Activated CD4-positive, CD25-positive, alpha-beta regulatory T cell treated with anti-CD3 and anti-CD28 coated beads, Interleukin-2, amount 50 U/mL, for 72 hours (primary cell): ENCODE results near the gene CALML3.

ENCODE experiments used
- DNase-seq: peaks from one replicate; pipeline ENCODE4 v3.0.0; 2021

The CALML3 gene

DNA sequence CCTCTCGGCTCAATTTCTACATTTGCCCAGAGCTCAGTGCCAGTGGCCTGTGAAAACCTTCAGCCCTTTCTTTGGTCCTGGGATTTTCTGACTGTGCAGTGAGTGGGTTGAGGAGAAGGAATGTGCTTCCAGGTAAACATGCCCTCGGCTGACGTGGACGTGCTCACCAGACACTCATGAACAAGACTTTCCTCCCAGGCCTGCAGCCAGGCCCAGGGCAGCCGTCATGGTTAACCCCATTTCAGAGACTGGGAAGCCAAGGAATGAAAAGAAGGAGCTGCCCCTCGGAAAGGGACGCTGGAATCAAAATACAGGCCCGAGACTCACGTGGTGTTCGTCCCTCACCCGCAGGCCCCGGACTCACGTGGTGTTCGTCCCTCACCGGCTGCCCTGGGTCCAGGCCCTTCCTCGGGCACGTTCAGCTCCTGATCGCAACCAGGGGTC is 16.6 kb upstream of the CALML3 start:
- DNase-seq: no peak

DNA sequence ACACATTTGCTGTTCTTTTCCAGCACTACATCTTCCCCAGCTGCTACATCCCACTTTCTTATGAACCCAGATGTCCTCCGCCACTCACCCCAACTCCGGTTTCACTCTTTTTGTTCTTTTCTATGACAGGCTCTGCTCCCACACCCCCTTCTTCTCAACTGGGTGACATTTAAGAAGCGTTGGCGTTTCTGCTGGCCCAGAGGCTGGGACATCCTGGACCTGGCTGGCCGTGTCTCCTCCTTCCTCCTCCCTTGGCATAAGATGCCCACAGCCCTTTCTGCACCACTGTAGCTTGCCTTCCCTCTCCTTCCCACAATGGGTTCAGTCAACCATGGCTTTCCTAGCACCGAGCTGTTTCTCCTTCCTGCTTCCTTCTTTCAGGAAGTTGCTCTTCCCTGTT is 16.0 kb upstream of the CALML3 start:
- no peak for DNase-seq

DNA sequence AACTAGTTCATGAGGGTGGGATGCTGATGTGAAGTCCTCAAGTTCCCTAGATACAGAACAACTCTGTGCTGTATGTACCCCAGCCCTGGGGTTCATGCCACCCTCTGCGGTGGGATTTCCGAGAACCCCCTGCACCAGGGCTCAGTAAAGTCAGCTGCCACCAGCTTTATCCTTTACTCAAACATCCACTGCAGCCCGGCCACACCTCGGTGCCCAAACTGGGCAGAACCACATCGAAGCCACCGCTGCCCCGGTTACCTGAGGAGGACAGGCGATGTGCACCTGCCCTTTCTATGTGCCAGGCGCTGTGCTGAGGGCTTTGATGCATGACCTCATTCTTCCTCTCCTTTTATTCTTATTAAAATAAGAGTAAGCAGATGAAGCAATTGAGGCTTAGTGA is 15.5 kb upstream of the CALML3 start:
- DNase-seq: no peak

DNA sequence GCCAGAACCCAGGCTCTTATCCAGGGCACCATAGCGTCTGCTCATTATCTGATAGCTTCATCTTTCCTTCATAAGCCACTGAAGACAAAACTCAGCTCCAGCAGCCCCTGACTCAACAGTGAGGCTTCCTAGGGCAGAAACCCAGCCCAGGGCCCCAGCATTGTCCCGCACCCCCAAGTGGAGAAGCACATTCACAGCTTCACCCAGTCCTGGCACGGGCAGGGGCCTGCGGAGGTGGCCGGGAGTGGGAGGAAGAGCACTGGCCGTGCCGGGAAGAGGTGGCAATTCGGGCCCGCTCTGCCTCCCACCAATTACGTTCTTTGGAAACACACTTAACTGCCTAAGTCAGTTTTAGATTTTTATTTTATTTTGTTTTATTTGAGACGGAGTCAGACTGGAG is 15.1 kb upstream of the CALML3 start:
- DNase-seq: no peak

DNA sequence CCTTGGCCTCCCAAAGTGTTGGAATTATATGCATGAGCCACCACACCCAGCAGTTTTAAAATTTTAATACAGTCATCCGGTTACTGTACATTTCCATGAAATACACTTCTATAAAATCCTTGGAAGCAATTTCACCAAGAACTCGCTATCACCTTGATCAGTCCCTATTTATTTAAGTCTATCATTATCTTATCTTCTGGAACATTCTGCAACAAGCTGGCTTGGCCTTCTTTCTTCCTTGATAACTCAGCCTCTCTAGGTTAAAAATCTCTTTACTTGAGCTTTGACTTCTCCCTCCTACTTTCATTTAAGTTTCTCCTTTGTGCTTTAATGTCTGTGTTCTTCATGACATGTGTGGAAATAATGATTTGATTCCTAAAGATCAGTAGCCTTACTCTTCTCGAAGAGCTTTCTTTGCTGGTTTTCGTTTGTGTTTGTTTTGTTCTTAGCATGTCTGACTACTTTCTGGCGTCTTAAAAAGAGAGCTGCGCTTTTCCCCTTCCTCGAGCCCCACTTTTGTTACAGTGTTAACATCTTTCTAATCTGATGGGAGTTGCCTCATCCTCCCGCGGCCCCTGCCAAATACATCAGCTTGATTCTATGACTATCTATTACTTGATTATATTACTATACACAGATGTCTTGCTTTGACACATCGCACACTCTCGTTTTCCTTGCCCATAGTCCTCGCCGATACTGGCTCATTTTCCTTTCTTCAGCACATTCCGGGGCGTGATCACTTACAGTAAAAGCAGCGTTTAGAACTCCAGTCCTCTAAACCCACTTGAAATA is 14.3 kb upstream of the CALML3 start:
- no peak for DNase-seq

DNA sequence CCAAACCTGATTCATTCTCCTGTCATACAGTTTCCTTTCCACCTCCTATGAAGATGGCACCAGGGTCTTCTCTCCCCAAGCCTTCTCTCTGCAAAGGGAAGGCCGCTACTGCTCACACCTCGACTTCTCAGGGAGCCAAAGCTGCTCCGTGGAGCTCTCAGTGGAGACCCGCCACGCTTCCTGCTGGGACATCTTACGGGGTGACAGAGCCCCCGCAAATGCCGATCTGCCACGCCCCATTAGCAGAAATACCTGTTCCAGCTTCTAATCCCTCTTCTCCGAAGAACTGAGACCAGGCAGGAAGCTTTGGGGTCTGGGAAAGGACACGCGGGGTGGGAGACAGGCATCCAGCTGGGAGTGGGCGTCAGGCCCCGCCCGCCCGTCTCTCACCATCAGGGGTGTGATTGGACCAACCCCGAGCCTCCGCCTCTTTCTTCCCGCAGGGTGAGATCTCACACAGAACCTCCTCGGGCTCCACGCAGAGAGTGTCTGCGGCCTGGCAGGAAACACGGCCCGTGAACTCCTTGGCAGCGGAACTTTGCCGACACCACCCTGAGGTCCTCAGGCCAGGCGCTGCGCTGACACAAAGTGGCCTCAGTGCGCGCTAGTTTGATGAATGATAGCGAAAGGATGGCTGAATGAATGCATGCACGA is 13.4 kb upstream of the CALML3 start:
- no peak for DNase-seq

DNA sequence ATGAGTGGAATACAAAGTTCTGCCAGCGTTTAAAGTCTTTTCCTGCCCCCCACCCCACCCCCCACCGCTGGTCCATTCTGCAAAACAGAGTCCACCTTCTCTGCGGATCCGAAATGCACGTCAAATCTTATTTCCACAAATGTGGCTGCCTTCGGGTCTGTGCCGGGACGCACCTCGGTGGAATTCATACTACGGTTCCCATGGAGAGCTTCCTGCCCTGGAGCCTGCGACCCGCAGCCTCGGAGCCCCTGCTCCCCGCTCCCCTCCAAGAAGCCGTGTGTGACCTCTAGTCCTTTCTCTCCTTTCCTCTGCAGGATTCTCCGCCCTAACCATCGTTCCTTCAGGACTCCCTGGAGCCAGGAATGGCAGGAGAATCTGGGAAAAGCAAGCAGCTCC is 12.9 kb upstream of the CALML3 start:
- DNase-seq: no peak

DNA sequence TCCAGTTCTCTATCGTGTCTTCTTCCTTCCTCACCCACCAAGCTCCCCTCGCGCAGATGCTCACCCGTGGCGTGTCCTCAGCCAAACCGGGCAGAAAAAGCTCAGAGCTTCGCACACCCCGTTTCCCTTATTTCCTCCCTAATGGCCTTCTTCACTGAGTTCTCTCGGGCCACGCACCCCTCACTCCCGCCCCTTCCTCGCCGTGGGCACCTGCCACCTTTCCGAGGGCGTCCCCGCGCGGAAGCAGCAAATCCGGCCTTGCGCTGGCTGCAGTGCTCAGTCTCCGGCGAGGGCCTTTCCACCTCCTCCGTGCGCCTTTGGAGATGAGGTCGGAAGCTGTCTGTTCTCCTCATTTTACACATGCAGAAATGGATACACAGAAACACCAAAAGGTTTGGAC is 12.4 kb upstream of the CALML3 start:
- DNase-seq: no peak

DNA sequence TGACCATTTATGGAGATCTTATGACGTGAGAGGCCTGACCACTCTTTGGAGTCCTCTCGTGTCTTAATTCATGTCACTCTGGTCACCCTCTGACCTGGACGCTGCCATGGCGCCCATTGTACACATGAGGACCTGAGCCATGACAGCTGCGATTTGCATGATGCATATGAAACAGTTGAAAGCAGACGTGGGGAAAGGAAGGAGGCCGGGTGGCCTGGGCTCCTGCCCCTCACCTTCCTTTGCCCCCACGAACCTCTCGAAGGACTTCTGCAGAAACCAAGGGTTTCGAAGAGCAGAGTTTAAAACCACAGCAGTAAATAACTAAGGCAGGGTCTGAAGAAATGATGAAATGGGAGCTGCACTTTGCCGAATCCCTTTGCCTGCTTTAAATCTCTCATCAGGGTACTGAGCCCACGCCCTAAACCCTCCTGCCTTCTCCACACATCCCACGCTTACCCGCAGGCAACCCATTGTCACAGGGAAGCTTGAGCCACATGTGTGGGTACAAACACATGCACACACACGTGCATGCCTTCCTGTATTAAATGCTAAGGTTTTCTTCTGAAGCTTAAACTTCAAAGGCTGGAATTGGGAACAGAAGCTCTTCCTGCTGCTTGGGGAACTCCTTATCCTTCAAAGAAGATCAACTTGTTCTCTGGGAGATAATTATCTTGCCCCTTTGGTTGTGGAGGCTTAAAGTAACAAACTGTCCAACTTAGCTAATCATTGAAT is 11.7 kb upstream of the CALML3 start:
- no peak for DNase-seq

DNA sequence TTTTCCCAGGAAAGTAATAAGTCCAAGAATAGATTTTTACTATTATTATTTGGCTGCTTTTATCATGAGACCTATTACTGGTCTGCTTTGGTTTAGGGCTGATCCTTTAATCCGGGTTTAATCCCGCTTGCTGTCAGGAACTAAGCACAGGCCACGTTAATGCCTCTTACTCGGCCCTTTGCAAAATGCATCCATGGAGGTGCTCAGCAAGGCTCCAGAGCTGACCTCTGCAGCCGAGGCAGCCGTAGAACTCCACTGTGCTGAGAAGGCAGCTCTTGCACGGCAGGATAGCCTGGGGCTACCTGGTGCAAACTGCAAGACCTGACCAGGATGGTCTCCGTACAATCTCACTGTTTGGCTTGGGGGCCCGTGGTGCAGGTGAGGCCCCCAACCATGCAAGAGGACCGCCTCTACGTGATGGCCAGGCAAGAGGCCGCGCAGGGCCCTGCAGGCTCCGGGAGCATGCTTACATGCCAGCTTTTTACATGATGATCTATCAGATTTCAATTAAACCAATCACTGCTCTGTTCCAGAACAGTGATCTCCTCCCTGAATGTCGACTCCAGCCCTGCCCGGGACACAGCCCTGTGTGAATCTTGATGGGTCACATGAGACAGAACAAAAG is 10.4 kb upstream of the CALML3 start:
- DNase-seq: no peak

DNA sequence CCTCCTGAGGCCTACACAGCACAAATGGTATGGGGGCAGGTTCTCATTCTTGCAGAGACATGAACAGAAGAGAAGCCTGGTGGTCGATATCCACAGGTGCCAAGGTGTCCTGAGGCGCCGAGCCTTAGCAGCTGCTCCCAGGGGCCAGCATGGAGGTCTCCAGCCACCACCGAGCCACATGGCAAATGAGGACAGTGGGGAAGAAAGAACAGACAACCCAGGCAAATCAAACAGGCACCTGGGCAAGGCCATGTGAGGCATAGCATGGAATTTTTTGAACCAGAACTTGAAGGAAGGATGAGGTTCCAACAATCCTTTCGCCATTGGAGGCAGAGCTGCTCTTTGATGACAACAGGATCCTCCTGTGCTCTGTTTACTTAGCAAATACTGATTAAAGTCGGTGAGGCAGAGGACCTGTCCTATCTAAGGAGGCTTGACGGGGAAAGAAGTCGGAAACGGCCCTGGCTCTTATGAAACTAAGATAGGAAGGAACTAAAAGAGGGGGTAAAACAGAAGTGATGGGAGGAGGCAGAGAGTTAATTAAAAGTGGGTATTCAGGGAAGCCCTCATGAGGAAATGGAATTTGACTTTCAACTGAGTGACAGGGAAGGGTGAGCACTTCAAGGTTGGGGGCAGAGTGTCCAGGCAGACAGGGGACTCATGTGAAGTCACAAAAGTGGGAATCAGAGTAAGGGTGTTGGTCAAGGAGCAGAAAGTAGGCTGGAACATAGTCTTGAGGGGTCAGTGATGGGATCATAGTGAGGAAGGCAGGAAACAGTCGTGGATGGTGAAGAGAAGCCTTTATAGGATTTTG is 8.6 kb upstream of the CALML3 start:
- no peak for DNase-seq

DNA sequence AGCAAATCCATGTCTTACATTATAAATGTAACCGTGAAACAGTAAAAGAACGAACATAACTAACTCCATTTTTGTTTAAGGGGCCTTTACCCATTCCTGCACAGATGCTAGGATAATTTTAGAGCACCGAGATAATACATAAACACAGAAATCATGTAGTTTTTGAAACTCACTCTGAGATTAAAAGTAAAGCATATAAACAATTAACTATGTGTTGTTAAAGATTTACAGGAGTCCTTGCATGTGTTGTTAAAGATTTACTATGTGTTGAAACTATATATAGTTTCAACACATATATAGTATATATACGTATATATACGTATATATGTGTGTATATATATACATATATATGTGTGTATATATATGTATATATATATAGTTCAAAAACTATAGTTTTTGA is 7.2 kb upstream of the CALML3 start:
- DNase-seq: no peak

DNA sequence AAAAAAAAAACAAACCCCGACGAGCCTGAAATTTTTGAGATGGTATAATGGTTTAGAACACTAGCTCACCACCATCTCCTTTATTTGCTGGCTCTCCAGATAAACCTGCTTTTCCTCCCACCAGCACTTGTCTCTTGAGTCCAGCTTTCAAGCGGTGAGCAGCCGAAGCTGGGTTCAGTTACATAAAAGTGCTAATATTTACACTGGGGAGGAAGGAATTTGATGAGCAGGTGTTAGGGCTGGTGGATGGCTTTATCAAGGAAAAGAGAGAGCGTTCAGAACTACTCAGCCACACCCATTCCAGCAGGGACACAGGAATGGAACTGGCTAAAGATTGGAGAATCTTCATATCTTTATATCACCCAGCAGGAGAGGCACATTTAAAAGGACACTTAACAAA is 6.6 kb upstream of the CALML3 start:
- peak; percentile 5 for DNase-seq

DNA sequence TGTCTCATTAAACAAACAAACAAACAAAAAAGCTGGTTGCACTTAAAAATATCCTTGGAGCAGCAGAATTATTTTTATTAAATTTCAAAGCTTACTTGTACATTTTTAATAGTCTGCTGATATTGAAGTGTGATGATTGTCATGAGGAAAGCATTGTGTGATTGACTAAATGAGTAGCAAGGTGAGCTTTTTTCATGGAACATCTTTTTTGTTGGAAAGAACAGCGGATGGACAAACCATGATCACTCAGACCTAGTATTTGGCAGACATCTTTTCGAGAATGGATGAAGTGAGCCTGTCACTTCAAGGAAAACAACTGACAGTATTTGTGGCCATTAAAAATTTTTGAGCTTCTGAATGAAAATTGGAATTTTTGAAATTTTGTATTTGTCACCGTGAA is 5.7 kb upstream of the CALML3 start:
- DNase-seq: no peak

DNA sequence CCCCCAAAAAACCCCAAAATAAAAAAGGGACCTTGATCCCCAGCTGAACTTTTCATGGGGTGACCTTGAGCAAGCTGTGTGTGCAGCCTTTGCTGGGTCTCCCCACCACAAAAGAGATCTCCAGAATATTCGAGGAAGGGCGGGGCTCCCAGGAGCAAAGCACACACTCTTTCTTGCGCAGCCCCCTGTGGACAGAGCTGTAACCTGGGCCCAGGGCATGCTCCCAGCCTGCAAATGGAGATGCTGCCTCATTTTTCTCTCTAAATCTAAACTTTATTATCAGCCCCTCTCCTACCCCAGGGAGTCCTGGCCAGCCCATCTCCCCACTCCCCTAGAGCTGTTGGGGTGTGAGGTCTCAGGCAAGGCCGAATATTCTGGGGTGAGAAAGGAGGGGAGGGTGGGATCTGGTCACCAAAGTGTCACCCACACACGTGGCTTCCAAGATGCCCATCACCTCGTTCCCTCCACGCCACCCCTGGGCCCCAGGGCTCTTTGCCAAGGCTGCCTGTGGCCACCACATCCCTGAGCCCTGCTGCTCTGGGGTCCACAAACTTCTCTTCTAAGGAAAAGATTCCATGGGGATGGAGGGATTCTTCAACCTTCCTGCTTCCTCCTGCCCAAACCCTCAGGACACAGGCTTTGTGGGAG is 1.7 kb upstream of the CALML3 start:
- peak; percentile 11 for DNase-seq

DNA sequence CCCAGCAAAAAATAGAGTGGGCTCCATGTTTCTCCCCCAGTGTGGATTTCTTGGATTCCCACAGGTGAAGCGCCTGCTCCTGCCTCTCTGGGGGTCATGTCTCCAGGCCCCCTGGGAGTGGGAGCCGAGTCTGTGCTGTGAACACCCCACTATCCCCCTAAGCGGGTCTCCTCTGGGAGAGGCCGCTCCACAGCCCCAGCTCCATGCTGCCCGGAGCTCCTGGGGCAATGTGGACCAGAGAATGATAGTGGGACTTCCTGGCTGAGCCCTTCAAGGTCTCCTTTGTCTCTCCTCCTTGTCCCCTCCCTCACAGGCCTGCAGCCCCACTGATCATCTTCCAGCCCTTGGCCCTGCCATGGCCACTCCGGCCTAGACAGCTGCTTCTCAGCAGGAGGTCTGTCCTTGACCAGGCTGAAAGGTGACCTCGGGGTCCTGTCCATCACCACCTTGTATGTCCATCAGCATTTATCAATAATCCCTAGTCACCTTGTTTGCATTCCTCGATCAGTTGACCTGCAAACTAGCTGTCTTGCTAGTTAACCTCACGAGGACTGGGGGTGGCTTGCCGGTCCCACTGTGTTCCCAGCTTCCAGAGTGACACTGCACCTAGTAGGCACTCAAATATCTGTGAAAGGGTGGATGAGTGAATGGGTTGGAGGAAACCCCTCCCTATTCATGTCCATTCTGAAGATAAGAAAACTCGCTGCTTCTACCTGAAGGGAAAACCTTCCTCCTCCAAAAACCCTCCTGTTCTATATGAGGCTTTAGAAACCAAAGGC is 776 bp upstream of the CALML3 start:
- DNase-seq: no peak

DNA sequence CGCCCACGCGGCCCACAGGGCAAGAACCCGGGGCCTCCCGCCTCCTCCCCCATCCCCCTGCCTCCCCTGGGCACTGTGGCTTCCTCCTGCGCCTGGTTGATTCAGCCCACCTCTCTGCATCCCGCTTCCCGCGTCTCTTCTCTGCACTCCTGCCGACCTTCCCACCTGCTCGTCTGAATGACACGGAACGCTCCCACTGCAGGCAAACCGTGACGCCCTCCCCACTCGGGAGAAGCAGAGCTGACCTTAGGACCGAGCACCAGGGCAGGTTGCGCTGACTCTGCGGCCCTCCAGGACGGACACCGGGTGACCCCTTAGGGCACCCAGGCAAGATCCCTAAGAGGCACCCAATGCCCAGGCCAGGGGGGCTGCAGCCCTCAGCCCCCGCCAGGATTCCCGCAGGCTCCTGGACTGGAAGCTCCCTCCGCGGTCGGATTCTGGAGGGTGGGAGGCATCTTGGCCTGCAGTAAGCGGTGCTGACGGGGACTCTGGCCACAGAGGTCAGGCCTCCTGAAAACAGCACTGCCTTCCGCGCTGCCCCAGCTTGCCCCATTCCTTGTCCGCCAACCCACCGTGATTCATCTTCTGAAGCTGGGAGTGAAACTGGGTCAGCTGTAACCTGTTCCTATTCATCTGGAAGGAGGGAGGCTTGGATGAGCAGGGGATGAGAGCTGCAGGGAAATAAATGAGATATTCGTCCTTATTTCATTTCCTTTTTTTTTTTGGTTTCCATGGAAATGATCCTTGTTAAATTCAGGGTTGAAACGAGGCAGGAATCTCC is 990 bp downstream of the CALML3 start:
- DNase-seq: no peak

DNA sequence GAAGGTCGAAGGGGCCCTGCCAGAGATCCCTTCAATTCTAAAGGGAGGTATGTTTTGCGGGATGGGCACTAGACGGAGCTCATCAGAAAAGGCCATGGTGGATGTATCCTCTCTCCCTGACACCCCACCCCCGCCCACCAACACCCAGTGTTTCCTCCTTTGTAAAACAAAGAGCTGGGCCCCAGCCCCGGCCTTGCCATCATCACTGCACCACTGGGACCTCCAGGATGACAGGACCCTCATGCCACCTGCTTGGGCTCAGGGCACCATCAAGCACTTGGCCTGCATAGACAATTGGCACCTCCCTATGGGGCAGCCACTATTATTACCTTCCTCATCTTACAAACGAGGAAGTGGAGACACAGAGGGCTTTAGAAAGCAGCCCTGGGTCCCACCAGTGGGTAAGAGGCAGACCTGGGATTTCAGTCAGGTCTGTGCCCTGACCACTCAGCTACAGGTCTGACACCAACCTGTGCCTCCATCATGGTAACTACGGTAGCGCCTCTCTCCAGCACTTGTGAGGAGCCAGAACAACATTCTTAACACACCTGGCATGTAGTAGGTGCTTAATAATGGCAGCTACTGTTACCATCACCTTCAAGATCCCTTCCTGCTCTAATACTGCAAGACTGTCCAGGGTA is 2.0 kb downstream of the CALML3 start:
- peak; percentile 2 for DNase-seq

DNA sequence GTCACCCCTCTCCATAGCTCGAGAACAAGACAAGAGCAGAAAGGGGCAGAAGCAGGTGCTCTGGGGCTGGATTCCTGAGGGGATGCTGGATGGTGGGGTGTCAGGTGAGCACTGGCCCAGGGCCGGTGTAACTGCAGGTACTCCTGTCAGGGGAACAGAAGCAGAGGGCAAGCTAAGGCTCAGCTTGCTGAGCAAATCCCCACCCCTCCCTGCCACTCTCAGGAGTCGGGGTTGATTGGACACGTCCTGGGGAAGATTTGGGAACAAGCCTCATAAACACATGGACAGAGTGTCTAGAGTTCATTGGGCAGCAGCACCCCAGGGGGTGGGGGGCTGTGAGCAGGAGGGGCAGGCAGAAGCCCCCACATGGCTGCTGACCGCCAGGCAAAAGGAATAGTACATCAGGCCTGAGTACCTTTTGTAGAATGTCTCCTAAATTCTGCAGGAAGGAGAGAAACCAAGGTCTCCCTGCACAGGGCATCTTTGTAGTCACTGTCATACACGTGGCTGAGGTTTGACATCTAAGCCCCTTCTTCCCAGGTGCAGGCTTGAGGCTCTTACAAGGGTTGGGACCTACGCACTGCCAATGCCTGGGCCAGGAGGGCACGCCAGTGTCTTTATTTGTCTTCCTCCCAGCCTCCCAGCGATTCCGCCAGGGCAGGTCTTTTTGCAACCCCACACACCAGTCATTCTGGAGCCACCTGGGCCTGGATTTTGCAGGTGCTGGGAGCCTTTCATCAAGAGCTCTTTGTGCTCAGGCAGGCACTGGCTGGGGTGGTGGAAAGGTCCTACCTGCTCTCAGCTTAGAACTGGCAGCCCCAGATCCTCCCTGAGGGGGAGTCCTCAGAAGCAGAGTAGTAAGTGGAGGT is 2.8 kb downstream of the CALML3 start:
- DNase-seq: peak; percentile 26
